ENCODE results near the gene WFDC8.

Gene WFDC8

GRCh38 chr20:45548410-45548809 lies 30.7 kb downstream of the WFDC8 start:
- H3K23ac ChIP-seq (ENCODE audit: low read length) = no peak overlapping the region
- no peak overlapping the region for H2BK15ac ChIP-seq (replicated peaks; ENCODE audit: low read depth)
- H2BK120ac ChIP-seq (ENCODE audit: low read depth, low read length) = no peak overlapping the region
- no peak overlapping the region for H3K4ac ChIP-seq (ENCODE audit: low read depth, low read length)
- H3K4me1 ChIP-seq (ENCODE audit: control insufficient read depth, low read depth, low read length) = no peaks in the 10 kb centered on the region
- no peak for DNase-seq
- H3K36me3 ChIP-seq (ENCODE audit: control insufficient read depth, insufficient read depth, low read length) = no peaks in the 10 kb centered on the region
- H3K27me3 ChIP-seq (ENCODE audit: insufficient read depth, low read length, poor library complexity) = no peaks in the 10 kb centered on the region
- no peaks in the 10 kb centered on the region for H3K79me2 ChIP-seq (ENCODE audit: control insufficient read depth, insufficient read depth, low read length)
- no peak overlapping the region for H2BK5ac ChIP-seq (ENCODE audit: low read length)
- no peak overlapping the region for H3K27ac ChIP-seq (ENCODE audit: low read depth, low read length)
- no peak overlapping the region for H2AK5ac ChIP-seq (ENCODE audit: low read length)
- H3K4me2 ChIP-seq (ENCODE audit: low read length) = no peak overlapping the region
- no CpG with 5 or more reads among the region's 7 CpGs for WGBS (ENCODE audit: extremely low coverage, insufficient coverage, low lambda C conversion rate)
- no peaks in the 10 kb centered on the region for H3K79me1 ChIP-seq (ENCODE audit: low read length)
- H4K5ac ChIP-seq (ENCODE audit: low read length) = no peak overlapping the region
- H4K8ac ChIP-seq (ENCODE audit: low read depth, low read length) = no peak overlapping the region
- H3K4me3 ChIP-seq (ENCODE audit: low read length) = no peak overlapping the region
- no peak overlapping the region for H3K56ac ChIP-seq (ENCODE audit: low read length)
- H3K9ac ChIP-seq (ENCODE audit: low read length) = no peak overlapping the region
- peak overlapping the region; percentile 25 for H3K18ac ChIP-seq (ENCODE audit: low read length)

- no CpG with 5 or more reads among the region's 6 CpGs for WGBS (ENCODE audit: extremely low coverage, insufficient coverage, low lambda C conversion rate)
- H3K18ac ChIP-seq (ENCODE audit: low read length) = peak within 1 kb of the TSS; percentile 46
- peak within 1 kb of the TSS; percentile 6 for H3K56ac ChIP-seq (ENCODE audit: low read length)
- no peak within 1 kb of the TSS for H3K4me3 ChIP-seq (ENCODE audit: low read length)
- no peak within 1 kb of the TSS for H2BK5ac ChIP-seq (ENCODE audit: low read length)
- no peak within 1 kb of the TSS for H4K8ac ChIP-seq (ENCODE audit: low read depth, low read length)
- H3K27me3 ChIP-seq (ENCODE audit: insufficient read depth, low read length, poor library complexity) = no peaks in the 10 kb centered on the region
- H3K4me2 ChIP-seq (ENCODE audit: low read length) = no peak within 1 kb of the TSS
- no peaks in the 10 kb centered on the region for H3K4me1 ChIP-seq (ENCODE audit: control insufficient read depth, low read depth, low read length)
- no peak within 1 kb of the TSS for H2BK15ac ChIP-seq (replicated peaks; ENCODE audit: low read depth)
- no peaks in the 10 kb centered on the region for H3K79me2 ChIP-seq (ENCODE audit: control insufficient read depth, insufficient read depth, low read length)
- no peaks in the 10 kb centered on the region for H3K36me3 ChIP-seq (ENCODE audit: control insufficient read depth, insufficient read depth, low read length)
- H3K23ac ChIP-seq (ENCODE audit: low read length) = no peak within 1 kb of the TSS
- H4K5ac ChIP-seq (ENCODE audit: low read length) = peak within 1 kb of the TSS; percentile 56
- peak within 1 kb of the TSS; percentile 76 for H2BK120ac ChIP-seq (ENCODE audit: low read depth, low read length)
- H3K4ac ChIP-seq (ENCODE audit: low read depth, low read length) = peak within 1 kb of the TSS; percentile 84
- no peaks in the 10 kb centered on the region for H3K79me1 ChIP-seq (ENCODE audit: low read length)
- no peak within 1 kb of the TSS for H3K27ac ChIP-seq (ENCODE audit: low read depth, low read length)
- H3K9ac ChIP-seq (ENCODE audit: low read length) = no peak within 1 kb of the TSS
- DNase-seq = no peak
- no peak within 1 kb of the TSS for H2AK5ac ChIP-seq (ENCODE audit: low read length)
These were observed 31.8 kb downstream of the WFDC8 start, which contains the start of gene EPPIN for GRCh38 chr20:45547206-45547770. EPPIN (minus strand) TSS chr20:45547401; CDS start chr20:45547357, 44 bp downstream.

- Histone ChIP-seq H3K18ac (ENCODE audit: low read length) (peak overlapping the region; percentile 65), H3K27me3 (ENCODE audit: insufficient read depth, low read length, poor library complexity) (no peaks in the 10 kb centered on the region), H2AK5ac (ENCODE audit: low read length) (no peak overlapping the region), H3K4me2 (ENCODE audit: low read length) (no peak overlapping the region), H3K79me2 (ENCODE audit: control insufficient read depth, insufficient read depth, low read length) (no peaks in the 10 kb centered on the region), H3K4me1 (ENCODE audit: control insufficient read depth, low read depth, low read length) (no peaks in the 10 kb centered on the region), H2BK5ac (ENCODE audit: low read length) (no peak overlapping the region), H3K4me3 (ENCODE audit: low read length) (no peak overlapping the region), H3K4ac (ENCODE audit: low read depth, low read length) (peak overlapping the region; percentile 18), H2BK120ac (ENCODE audit: low read depth, low read length) (peak overlapping the region; percentile 97), H3K9ac (ENCODE audit: low read length) (no peak overlapping the region), H3K79me1 (ENCODE audit: low read length) (no peaks in the 10 kb centered on the region), H3K56ac (ENCODE audit: low read length) (peak overlapping the region; percentile 3), H3K36me3 (ENCODE audit: control insufficient read depth, insufficient read depth, low read length) (no peaks in the 10 kb centered on the region), H3K23ac (ENCODE audit: low read length) (no peak overlapping the region), H4K8ac (ENCODE audit: low read depth, low read length) (no peak overlapping the region), H2BK15ac (replicated peaks; ENCODE audit: low read depth) (no peak overlapping the region), H4K5ac (ENCODE audit: low read length) (no peak overlapping the region), H3K27ac (ENCODE audit: low read depth, low read length) (no peak overlapping the region)
- peak; percentile 83 for DNase-seq
- WGBS (ENCODE audit: extremely low coverage, insufficient coverage, low lambda C conversion rate) = no CpG with 5 or more reads among the region's 5 CpGs
These were observed 33.2 kb downstream of the WFDC8 start for GRCh38 chr20:45545754-45546453.

- Histone ChIP-seq H3K56ac (ENCODE audit: low read length) (peak overlapping the region; percentile 3), H3K4ac (ENCODE audit: low read depth, low read length) (peak overlapping the region; percentile 18), H2BK5ac (ENCODE audit: low read length) (no peak overlapping the region), H2BK120ac (ENCODE audit: low read depth, low read length) (peak overlapping the region; percentile 6), H3K23ac (ENCODE audit: low read length) (no peak overlapping the region), H3K4me1 (ENCODE audit: control insufficient read depth, low read depth, low read length) (no peaks in the 10 kb centered on the region), H3K79me1 (ENCODE audit: low read length) (no peaks in the 10 kb centered on the region), H2BK15ac (replicated peaks; ENCODE audit: low read depth) (no peak overlapping the region), H4K8ac (ENCODE audit: low read depth, low read length) (no peak overlapping the region), H3K4me2 (ENCODE audit: low read length) (no peak overlapping the region), H3K36me3 (ENCODE audit: control insufficient read depth, insufficient read depth, low read length) (no peaks in the 10 kb centered on the region), H3K27me3 (ENCODE audit: insufficient read depth, low read length, poor library complexity) (no peaks in the 10 kb centered on the region), H4K5ac (ENCODE audit: low read length) (no peak overlapping the region), H3K27ac (ENCODE audit: low read depth, low read length) (no peak overlapping the region), H3K18ac (ENCODE audit: low read length) (peak overlapping the region; percentile 65), H3K79me2 (ENCODE audit: control insufficient read depth, insufficient read depth, low read length) (no peaks in the 10 kb centered on the region), H3K9ac (ENCODE audit: low read length) (peak overlapping the region; percentile 25), H3K4me3 (ENCODE audit: low read length) (no peak overlapping the region), H2AK5ac (ENCODE audit: low read length) (no peak overlapping the region)
- WGBS (ENCODE audit: extremely low coverage, insufficient coverage, low lambda C conversion rate) = no CpG with 5 or more reads among the region's 3 CpGs
- no peak for DNase-seq
These were observed 33.7 kb downstream of the WFDC8 start for GRCh38 chr20:45545351-45545750.

GRCh38 chr20:45539382-45539781 lies 39.7 kb downstream of the WFDC8 start, which contains the start of gene WFDC6:
WFDC6 (minus strand) TSS chr20:45539482; CDS start chr20:45539407, 75 bp downstream.
- H3K23ac ChIP-seq (ENCODE audit: low read length) = no peak within 1 kb of the TSS
- no peak within 1 kb of the TSS for H2BK120ac ChIP-seq (ENCODE audit: low read depth, low read length)
- H3K4me2 ChIP-seq (ENCODE audit: low read length) = no peak within 1 kb of the TSS
- no peaks in the 10 kb centered on the region for H3K79me2 ChIP-seq (ENCODE audit: control insufficient read depth, insufficient read depth, low read length)
- DNase-seq = no peak
- no peaks in the 10 kb centered on the region for H3K36me3 ChIP-seq (ENCODE audit: control insufficient read depth, insufficient read depth, low read length)
- no peak within 1 kb of the TSS for H4K5ac ChIP-seq (ENCODE audit: low read length)
- H4K8ac ChIP-seq (ENCODE audit: low read depth, low read length) = no peak within 1 kb of the TSS
- H3K27me3 ChIP-seq (ENCODE audit: insufficient read depth, low read length, poor library complexity) = no peaks in the 10 kb centered on the region
- H3K27ac ChIP-seq (ENCODE audit: low read depth, low read length) = no peak within 1 kb of the TSS
- H3K79me1 ChIP-seq (ENCODE audit: low read length) = no peaks in the 10 kb centered on the region
- WGBS (ENCODE audit: extremely low coverage, insufficient coverage, low lambda C conversion rate) = no CpG with 5 or more reads among the region's 2 CpGs
- H3K4me3 ChIP-seq (ENCODE audit: low read length) = no peak within 1 kb of the TSS
- H3K18ac ChIP-seq (ENCODE audit: low read length) = no peak within 1 kb of the TSS
- no peaks in the 10 kb centered on the region for H3K4me1 ChIP-seq (ENCODE audit: control insufficient read depth, low read depth, low read length)
- H3K4ac ChIP-seq (ENCODE audit: low read depth, low read length) = no peak within 1 kb of the TSS
- H2AK5ac ChIP-seq (ENCODE audit: low read length) = no peak within 1 kb of the TSS
- no peak within 1 kb of the TSS for H3K56ac ChIP-seq (ENCODE audit: low read length)
- no peak within 1 kb of the TSS for H3K9ac ChIP-seq (ENCODE audit: low read length)
- H2BK5ac ChIP-seq (ENCODE audit: low read length) = no peak within 1 kb of the TSS
- no peak within 1 kb of the TSS for H2BK15ac ChIP-seq (replicated peaks; ENCODE audit: low read depth)
